Parathyroid adenoma (tissue), 2 donors: ENCODE measurements around the gene OR4D2.

Source experiments
- H2AFZ ChIP-seq: fragments of 300-600 bp; sonication (generic); one replicate; pipeline ENCODE4 v1.7.0; 2017; ENCODE audit warnings: antibody characterized with exemption, mild to moderate bottlenecking
- H3K27ac ChIP-seq: fragments of 300-600 bp; sonication (generic); one replicate; pipeline ENCODE4 v1.7.0; 2017
- H3K27me3 ChIP-seq: fragments of 300-600 bp; sonication (generic); one replicate; pipeline ENCODE4 v1.7.0; 2017; ENCODE audit warnings: low read length; ENCODE audit not compliant: control insufficient read depth, insufficient read depth
- H3K36me3 ChIP-seq: fragments of 300-600 bp; sonication (generic); one replicate; pipeline ENCODE4 v1.7.0; 2017; ENCODE audit warnings: low read length; ENCODE audit not compliant: control insufficient read depth, insufficient read depth
- H3K4me1 ChIP-seq: fragments of 300-600 bp; sonication (generic); one replicate; pipeline ENCODE4 v1.7.0; 2017; ENCODE audit warnings: control low read depth
- H3K4me2 ChIP-seq: fragments of 300-600 bp; sonication (generic); one replicate; pipeline ENCODE4 v1.7.0; 2017; ENCODE audit warnings: low read length
- H3K4me3 ChIP-seq: fragments of 300-600 bp; sonication (generic); one replicate; pipeline ENCODE4 v1.7.0; 2017; ENCODE audit warnings: low read depth, low read length
- H3K79me2 ChIP-seq: fragments of 300-600 bp; sonication (generic); one replicate; pipeline ENCODE4 v1.7.0; 2017; ENCODE audit warnings: control low read depth
- H3K9ac ChIP-seq: fragments of 300-600 bp; sonication (generic); one replicate; pipeline ENCODE4 v1.7.0; 2017; ENCODE audit warnings: mild to moderate bottlenecking
- H3K9me3 ChIP-seq: fragments of 300-600 bp; sonication (generic); one replicate; pipeline ENCODE4 v1.7.0; 2017; ENCODE audit warnings: low read length; ENCODE audit not compliant: control insufficient read depth
- TF ChIP-seq, protein P1 (sequence below): fragments of 300-600 bp; sonication (generic); IDR thresholded peaks from one replicate; pipeline ENCODE4 v1.7.0; 2017; ENCODE audit warnings: antibody characterized with exemption, mild to moderate bottlenecking
- donor health status: primary hyperparathyroidism.

The OR4D2 gene

DNA sequence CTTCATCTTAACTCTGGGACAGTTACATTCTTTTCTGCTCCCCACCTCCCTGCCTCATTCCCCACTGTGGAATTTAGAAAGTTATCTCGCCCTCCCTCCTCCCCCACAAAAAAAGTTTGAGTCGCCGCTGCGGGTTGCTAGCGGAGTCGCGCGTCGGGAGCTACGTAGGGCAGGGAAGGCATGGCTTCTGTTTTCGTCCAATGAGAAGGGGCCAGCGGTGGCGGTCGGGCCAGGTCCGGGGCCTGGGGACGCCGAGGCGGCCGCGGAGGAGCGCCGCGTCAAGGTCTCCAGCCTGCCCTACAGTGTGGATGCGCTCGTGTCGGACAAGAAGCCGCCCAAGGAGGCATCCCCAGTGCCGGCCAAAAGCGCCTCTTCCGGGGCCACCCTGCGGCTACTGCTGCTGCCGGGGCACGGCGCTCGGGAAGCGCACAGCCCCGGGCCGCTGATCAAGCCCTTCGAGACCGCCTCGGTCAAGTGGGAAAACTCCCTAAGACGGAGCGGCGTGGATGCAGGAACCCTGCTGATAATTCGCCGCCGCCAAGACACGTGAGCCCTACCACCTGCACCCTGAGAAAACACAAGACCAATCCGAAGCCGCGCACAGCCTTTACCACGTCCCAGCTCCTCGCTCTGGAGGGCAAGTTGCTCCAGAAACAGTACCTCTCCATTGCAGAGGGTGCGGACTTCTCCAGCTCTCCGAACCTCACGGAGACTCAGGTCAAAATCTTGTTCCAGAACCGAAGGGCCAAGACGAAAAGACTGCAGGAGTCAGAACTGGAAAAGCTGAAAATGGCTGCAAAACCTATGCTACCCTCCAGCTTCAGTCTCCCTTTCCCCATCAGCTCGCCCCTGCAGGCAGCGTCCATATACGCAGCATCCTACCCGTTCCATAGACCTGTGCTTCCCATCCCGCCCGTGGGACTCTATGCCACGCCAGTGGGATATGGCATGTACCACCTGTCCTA is 9.7 kb upstream of the OR4D2 start:
- no peaks in the 10 kb centered on the region for H3K9me3 ChIP-seq

DNA sequence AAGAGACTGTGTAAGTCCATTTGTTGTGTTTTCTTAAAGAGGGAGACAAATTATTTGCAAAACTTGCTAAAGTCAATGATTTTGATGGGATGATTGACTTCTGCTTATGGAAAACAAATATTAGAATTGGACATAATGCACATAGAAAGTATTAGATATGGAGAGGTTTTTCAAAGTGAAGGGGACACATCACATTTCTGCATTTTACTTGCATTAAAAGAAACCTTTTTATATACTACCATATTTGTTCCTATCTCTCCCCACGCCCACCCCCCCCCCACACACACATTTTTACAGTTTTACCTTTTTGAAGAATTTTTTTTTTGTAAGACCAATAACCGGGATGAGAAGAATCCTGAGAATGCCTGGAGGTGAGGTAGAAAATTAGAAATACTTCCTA is 8.6 kb upstream of the OR4D2 start:
- Histone ChIP-seq H3K27me3 (no peaks in the 10 kb centered on the region), H3K9me3 (no peaks in the 10 kb centered on the region)
- TF ChIP-seq, protein P1, sequence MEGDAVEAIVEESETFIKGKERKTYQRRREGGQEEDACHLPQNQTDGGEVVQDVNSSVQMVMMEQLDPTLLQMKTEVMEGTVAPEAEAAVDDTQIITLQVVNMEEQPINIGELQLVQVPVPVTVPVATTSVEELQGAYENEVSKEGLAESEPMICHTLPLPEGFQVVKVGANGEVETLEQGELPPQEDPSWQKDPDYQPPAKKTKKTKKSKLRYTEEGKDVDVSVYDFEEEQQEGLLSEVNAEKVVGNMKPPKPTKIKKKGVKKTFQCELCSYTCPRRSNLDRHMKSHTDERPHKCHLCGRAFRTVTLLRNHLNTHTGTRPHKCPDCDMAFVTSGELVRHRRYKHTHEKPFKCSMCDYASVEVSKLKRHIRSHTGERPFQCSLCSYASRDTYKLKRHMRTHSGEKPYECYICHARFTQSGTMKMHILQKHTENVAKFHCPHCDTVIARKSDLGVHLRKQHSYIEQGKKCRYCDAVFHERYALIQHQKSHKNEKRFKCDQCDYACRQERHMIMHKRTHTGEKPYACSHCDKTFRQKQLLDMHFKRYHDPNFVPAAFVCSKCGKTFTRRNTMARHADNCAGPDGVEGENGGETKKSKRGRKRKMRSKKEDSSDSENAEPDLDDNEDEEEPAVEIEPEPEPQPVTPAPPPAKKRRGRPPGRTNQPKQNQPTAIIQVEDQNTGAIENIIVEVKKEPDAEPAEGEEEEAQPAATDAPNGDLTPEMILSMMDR: no peak

More for the DNA sequence above, 9.7 kb upstream of the OR4D2 start:
- H3K36me3 ChIP-seq: no peaks in the 10 kb centered on the region
- H3K9ac ChIP-seq: no peak overlapping the region
- H3K4me1 ChIP-seq: peaks cover 3% of the 10 kb centered on the region
- no peaks in the 10 kb centered on the region for H3K79me2 ChIP-seq
- TF ChIP-seq, protein P1: no peak
- peak overlapping the region; percentile 45 for H3K4me3 ChIP-seq
- H3K4me2 ChIP-seq: peak overlapping the region; percentile 69
- peak overlapping the region; percentile 34 for H3K27ac ChIP-seq
- H3K27me3 ChIP-seq: no peaks in the 10 kb centered on the region
- peak overlapping the region; percentile 78 for H2AFZ ChIP-seq

GRCh38 chr17:58161566-58161965 is 5.2 kb upstream of the OR4D2 start:
- no peak overlapping the region for H3K4me3 ChIP-seq
- H3K79me2 ChIP-seq: no peaks in the 10 kb centered on the region
- peaks cover 3% of the 10 kb centered on the region for H3K4me1 ChIP-seq
- no peaks in the 10 kb centered on the region for H3K27me3 ChIP-seq
- no peak overlapping the region for H3K4me2 ChIP-seq
- no peak overlapping the region for H3K9ac ChIP-seq
- no peak overlapping the region for H3K27ac ChIP-seq
- H2AFZ ChIP-seq: no peak overlapping the region
- H3K9me3 ChIP-seq: no peaks in the 10 kb centered on the region
- H3K36me3 ChIP-seq: no peaks in the 10 kb centered on the region
- TF ChIP-seq, protein P1: no peak

More for the DNA sequence above, 8.6 kb upstream of the OR4D2 start:
- Histone ChIP-seq H3K27ac (no peak overlapping the region), H3K4me2 (no peak overlapping the region), H3K79me2 (no peaks in the 10 kb centered on the region), H3K36me3 (no peaks in the 10 kb centered on the region), H3K4me3 (no peak overlapping the region), H3K4me1 (peaks cover 3% of the 10 kb centered on the region), H3K9ac (no peak overlapping the region), H2AFZ (no peak overlapping the region)

- Histone ChIP-seq H3K4me1 (no peaks in the 10 kb centered on the region), H3K9me3 (no peaks in the 10 kb centered on the region), H2AFZ (no peak overlapping the region), H3K4me3 (no peak overlapping the region), H3K9ac (no peak overlapping the region), H3K36me3 (no peaks in the 10 kb centered on the region), H3K27ac (no peak overlapping the region), H3K79me2 (no peaks in the 10 kb centered on the region), H3K27me3 (peaks cover 3% of the 10 kb centered on the region), H3K4me2 (no peak overlapping the region)
- TF ChIP-seq, protein P1: no peak
Measured at GRCh38 chr17:58165981-58166380, 801 bp upstream of the OR4D2 start.
